H1 (cell line): Measurements from ENCODE around the gene PITPNC1. TPM values are rescaled to one million over a fixed set of nuclear protein-coding genes. Genes with fewer than 3 reads are reported as not detected.

Experiments
- CTCF ChIA-PET: fragments of 300-600 bp; sonication (Branson Sonifier 250); formaldehyde crosslinking; loops from one replicate; lab custom pipeline; 2021; ENCODE audit not compliant: partially characterized antibody; lab: Charles Lee
- POLR2A ChIA-PET: fragments of 300-600 bp; sonication (Branson Sonifier 250); formaldehyde crosslinking; loops from one replicate; lab custom pipeline; 2021; ENCODE audit warnings: inconsistent platforms; ENCODE audit not compliant: partially characterized antibody; lab: Charles Lee
- DNase-seq, 2 experiments: peaks; one replicate each; pipeline versions ENCODE4 v3.0.0 to v3.0.0-alpha.2; 2010 to 2022; ENCODE audit warnings: low spot score in 2 of 2, low read depth in 1 of 2, mixed read lengths in 1 of 2
- FAIRE-seq: peaks from 2 replicates; lab custom pipeline; 2011; peaks lifted over from hg19 to GRCh38; lab: Jason Lieb, UNC
- H2AFZ ChIP-seq: 2 replicates; pipeline ENCODE4 v1.8.1; 2012; ENCODE audit warnings: low read length, inconsistent platforms
- H2AK5ac ChIP-seq: 2 replicates; pipeline ENCODE4 v1.6.1; 2013; ENCODE audit warnings: low read depth, low read length
- H2BK120ac ChIP-seq: replicated peaks from 2 replicates; pipeline ENCODE3; 2013; ENCODE audit warnings: low read depth, low read length, inconsistent platforms
- H2BK12ac ChIP-seq: 2 replicates; pipeline ENCODE4 v1.6.1; 2013; ENCODE audit warnings: low read depth, low read length
- H2BK15ac ChIP-seq: 2 replicates; pipeline ENCODE4 v1.6.1; 2013; ENCODE audit warnings: low read length
- H2BK20ac ChIP-seq: 2 replicates; pipeline ENCODE4 v1.6.1; 2013; ENCODE audit warnings: low read length
- H2BK5ac ChIP-seq: 2 replicates; pipeline ENCODE4 v1.6.1; 2013; ENCODE audit warnings: low read depth, low read length
- H3K14ac ChIP-seq: 2 replicates; pipeline ENCODE4 v1.6.1; 2013; ENCODE audit warnings: inconsistent platforms; ENCODE audit not compliant: insufficient read length
- H3K18ac ChIP-seq: 2 replicates; pipeline ENCODE4 v1.6.1; 2013; ENCODE audit warnings: low read length; ENCODE audit errors: extremely low read depth
- H3K23ac ChIP-seq: 2 replicates; pipeline ENCODE4 v1.6.1; 2013; ENCODE audit warnings: inconsistent platforms; ENCODE audit not compliant: insufficient read length
- H3K23me2 ChIP-seq: 2 replicates; pipeline ENCODE4 v1.6.1; 2013; ENCODE audit warnings: low read depth, low read length
- H3K27ac ChIP-seq: 2 replicates; pipeline ENCODE4 v1.6.1; 2011; ENCODE audit warnings: low read depth, low read length, inconsistent platforms
- H3K27me3 ChIP-seq, 4 experiments: replicated peaks in 1 of 4; 1 replicate in 1 of 4; 2 replicates in 3 of 4; pipeline versions ENCODE4 v1.6.1 to v1.8.1; 2011 to 2013; ENCODE audit warnings: low read length in 3 of 4, mild to moderate bottlenecking in 3 of 4, inconsistent platforms in 2 of 4, mixed read lengths in 2 of 4, moderate library complexity in 1 of 4; ENCODE audit not compliant: control insufficient read depth in 3 of 4, insufficient read depth in 3 of 4; ENCODE audit errors: extremely low read depth in 1 of 4
- H3K36me3 ChIP-seq, 4 experiments: 2 replicates each; pipeline versions ENCODE4 v1.6.1 to v1.8.1; 2011 to 2013; ENCODE audit warnings: mild to moderate bottlenecking in 4 of 4, low read length in 3 of 4, moderate library complexity in 2 of 4, control low read depth in 1 of 4, inconsistent platforms in 1 of 4; ENCODE audit not compliant: insufficient read depth in 4 of 4, control insufficient read depth in 2 of 4
- H3K4ac ChIP-seq: replicated peaks from 2 replicates; pipeline ENCODE3; 2013; ENCODE audit warnings: low read length, low read depth, mixed read lengths, inconsistent platforms; ENCODE audit not compliant: insufficient read length
- H3K4me1 ChIP-seq, 4 experiments: replicated peaks in 1 of 4; 1 replicate in 1 of 4; 2 replicates in 3 of 4; pipeline versions ENCODE4 v1.6.1 to v1.8.1; 2011 to 2013; ENCODE audit warnings: low read length in 3 of 4, inconsistent platforms in 2 of 4, mixed read lengths in 1 of 4; ENCODE audit not compliant: insufficient read depth in 4 of 4, control insufficient read depth in 3 of 4
- H3K4me2 ChIP-seq, 2 experiments: 2 replicates each; pipeline versions ENCODE4 v1.6.1 to v1.8.1; 2011 to 2013; ENCODE audit warnings: low read depth in 2 of 2, low read length in 2 of 2, control low read depth in 1 of 2, inconsistent platforms in 1 of 2, mild to moderate bottlenecking in 1 of 2; ENCODE audit not compliant: insufficient read depth in 1 of 2
- H3K4me3 ChIP-seq, 4 experiments: fragments of 200-600, 300-600 bp in 1 of 4; sonication (generic), shearing (Covaris generic), sonication (Bioruptor Twin) in 1 of 4; 2 replicates each; pipeline versions ENCODE4 v1.5.1 to v1.8.1; 2011 to 2016; ENCODE audit warnings: low read length in 4 of 4, low read depth in 3 of 4, control low read depth in 2 of 4, inconsistent platforms in 2 of 4, mild to moderate bottlenecking in 2 of 4, mixed read lengths in 1 of 4, moderate library complexity in 1 of 4; ENCODE audit not compliant: insufficient read depth in 2 of 4; ENCODE audit errors: extremely low read depth in 1 of 4
- H3K56ac ChIP-seq: replicated peaks from 2 replicates; pipeline ENCODE3; 2013; ENCODE audit warnings: low read depth, mild to moderate bottlenecking, mixed read lengths, low read length, inconsistent platforms; ENCODE audit not compliant: insufficient read length
- H3K79me1 ChIP-seq: 2 replicates; pipeline ENCODE4 v1.6.1; 2013; ENCODE audit warnings: low read depth, low read length, control low read depth
- H3K79me2 ChIP-seq, 2 experiments: 2 replicates each; pipeline versions ENCODE4 v1.6.1 to v1.8.1; 2012 to 2013; ENCODE audit warnings: low read length in 2 of 2, mild to moderate bottlenecking in 2 of 2, inconsistent platforms in 1 of 2; ENCODE audit not compliant: insufficient read depth in 2 of 2, control insufficient read depth in 1 of 2
- H3K9ac ChIP-seq, 4 experiments: replicated peaks in 1 of 4; 1 replicate in 1 of 4; 2 replicates in 3 of 4; pipeline versions ENCODE4 v1.6.1 to v1.8.1; 2011 to 2013; ENCODE audit warnings: low read depth in 3 of 4, low read length in 3 of 4, control low read depth in 2 of 4, mild to moderate bottlenecking in 2 of 4, moderate library complexity in 2 of 4, inconsistent platforms in 1 of 4; ENCODE audit errors: extremely low read depth in 1 of 4
- H3K9me3 ChIP-seq, 2 experiments: 2 replicates each; pipeline versions ENCODE4 v1.6.1 to v1.8.1; 2012 to 2013; ENCODE audit warnings: mild to moderate bottlenecking in 2 of 2, moderate library complexity in 2 of 2, control low read depth in 1 of 2, inconsistent platforms in 1 of 2, low read depth in 1 of 2, low read length in 1 of 2, mixed read lengths in 1 of 2; ENCODE audit not compliant: insufficient read depth in 2 of 2
- H4K20me1 ChIP-seq, 2 experiments: replicated peaks in 1 of 2; 2 replicates each; pipeline versions ENCODE3 to v1.8.1; 2011 to 2013; ENCODE audit warnings: inconsistent platforms in 2 of 2, low read length in 2 of 2, mild to moderate bottlenecking in 1 of 2; ENCODE audit not compliant: insufficient read depth in 2 of 2, control insufficient read depth in 1 of 2
- H4K5ac ChIP-seq: 2 replicates; pipeline ENCODE4 v1.6.1; 2013; ENCODE audit warnings: low read length, low read depth, mixed read lengths, inconsistent platforms; ENCODE audit not compliant: insufficient read length
- H4K8ac ChIP-seq: 2 replicates; pipeline ENCODE4 v1.8.0; 2013; ENCODE audit warnings: mild to moderate bottlenecking, moderate library complexity, low read length, inconsistent platforms; ENCODE audit not compliant: insufficient read depth; ENCODE audit errors: extremely low read depth
- H4K91ac ChIP-seq: replicated peaks from 2 replicates; pipeline ENCODE3; 2013; ENCODE audit warnings: low read length, mixed read lengths, inconsistent platforms; ENCODE audit not compliant: insufficient read length
- BCL11A ChIP-seq, 2 experiments: IDR thresholded peaks; one replicate each; pipeline ENCODE4 v1.6.1; 2011; ENCODE audit warnings: low read depth in 2 of 2, low read length in 2 of 2, mild to moderate bottlenecking in 2 of 2
- CHD2 ChIP-seq: IDR thresholded peaks from 2 replicates; pipeline ENCODE4 v1.6.1; 2012; ENCODE audit warnings: low read length, improper control_type of control experiment
- CREB1 ChIP-seq: IDR thresholded peaks from 2 replicates; pipeline ENCODE4 v1.6.1; 2012; ENCODE audit warnings: inconsistent platforms
- HDAC2 ChIP-seq, 2 experiments: fragments of 300-600 bp in 1 of 2; sonication (generic) in 1 of 2; IDR thresholded peaks; 2 replicates each; pipeline ENCODE4 v1.6.1; 2011 to 2012; ENCODE audit warnings: low read depth in 2 of 2, low read length in 2 of 2, mild to moderate bottlenecking in 2 of 2, moderate library complexity in 2 of 2, borderline replicate concordance in 1 of 2, inconsistent platforms in 1 of 2
- KDM1A ChIP-seq: fragments of 200-600, 300-600 bp; sonication (generic); IDR thresholded peaks from 2 replicates; pipeline ENCODE4 v1.7.1; 2016; ENCODE audit warnings: mild to moderate bottlenecking, low read length, borderline replicate concordance
- NRF1 ChIP-seq: IDR thresholded peaks from 2 replicates; pipeline ENCODE4 v1.6.1; 2011; ENCODE audit warnings: mild to moderate bottlenecking, low read depth, low read length, improper control_type of control experiment
- POLR2A ChIP-seq, 2 experiments: IDR thresholded peaks; 1 replicate in 1 of 2; 2 replicates in 1 of 2; pipeline ENCODE4 v1.6.1; 2011; ENCODE audit warnings: low read depth in 2 of 2, low read length in 2 of 2, mild to moderate bottlenecking in 2 of 2; ENCODE audit errors: control extremely low read depth in 1 of 2
- POU5F1 ChIP-seq: IDR thresholded peaks from 2 replicates; pipeline ENCODE4 v1.6.1; 2011; ENCODE audit warnings: low read depth, mild to moderate bottlenecking, low read length, moderate library complexity
- RBBP5 ChIP-seq: IDR thresholded peaks from 2 replicates; pipeline ENCODE4 v1.7.1; 2012; ENCODE audit warnings: low read depth, mild to moderate bottlenecking, inconsistent platforms, low read length, moderate library complexity, borderline replicate concordance
- RNF2 ChIP-seq: fragments of 200-900, 300-1000 bp; sonication (generic); IDR thresholded peaks from 2 replicates; pipeline ENCODE4 v1.7.1; 2016; ENCODE audit warnings: borderline replicate concordance, low read depth, mild to moderate bottlenecking, antibody characterized with exemption, low read length; ENCODE audit not compliant: poor library complexity, severe bottlenecking; ENCODE audit errors: missing control alignments
- RXRA ChIP-seq: IDR thresholded peaks from 2 replicates; pipeline ENCODE4 v1.6.1; 2011; ENCODE audit warnings: low read depth, mild to moderate bottlenecking, low read length, moderate library complexity; ENCODE audit not compliant: insufficient read depth
- SIRT6 ChIP-seq: IDR thresholded peaks from one replicate; pipeline ENCODE4 v1.7.1; 2012; ENCODE audit warnings: low read length, inconsistent platforms
- SIX5 ChIP-seq: IDR thresholded peaks from 2 replicates; pipeline ENCODE4 v1.6.1; 2011; ENCODE audit warnings: mild to moderate bottlenecking, low read depth, low read length
- TEAD4 ChIP-seq: IDR thresholded peaks from 2 replicates; pipeline ENCODE4 v1.6.1; 2012; ENCODE audit warnings: low read depth, low read length, inconsistent platforms, mixed read lengths
- YY1 ChIP-seq: IDR thresholded peaks from 2 replicates; pipeline ENCODE4 v1.6.1; 2011; ENCODE audit warnings: low read depth, mild to moderate bottlenecking, low read length
- WGBS, 2 experiments: shearing (Covaris generic) in 1 of 2; methylation state at CpG; one replicate each; pipeline versions ENCODE4 v1.1.6 to v1.1.7; 2013 to 2015; ENCODE audit warnings: low lambda C conversion rate in 2 of 2, mixed read lengths in 2 of 2, inconsistent platforms in 1 of 2, low coverage in 1 of 2, missing lambda C conversion rate in 1 of 2; ENCODE audit not compliant: insufficient replicate concordance in 2 of 2, insufficient coverage in 1 of 2, insufficient read length in 1 of 2; ENCODE audit errors: extremely low coverage in 1 of 2, missing lambda C conversion rate in 1 of 2; 5-methylcytosine and 5-hydroxymethylcytosine counted together
- polyA plus RNA-seq, 7 experiments: library from polyadenylated mRNA; depleted of rRNA in 3 of 7; stranded (reverse) in 5 of 7; unstranded in 2 of 7; fragments of >200 nt in 5 of 7; fragments of 200-250 nt in 2 of 7; gene quantifications; 1 replicate in 5 of 7; 2 replicates in 1 of 7; 4 replicates in 1 of 7; pipeline versions ENCODE4 v1.2.1 to v1.2.3, GENCODE V29; 2011 to 2013; ENCODE audit warnings: missing spikeins in 2 of 7, mixed read lengths in 2 of 7
- total RNA-seq: library from RNA; stranded (reverse); fragmentation: NEBNext Ultra II Directional; extraction: Animal tissue kit (Norgen Biotek cat#: 25700); gene quantifications from 2 replicates; pipeline ENCODE4 v1.2.1, GENCODE V29; 2021

Gene PITPNC1
- total and polyA plus RNA-seq, 2 of the 8 experiments (the other 6 are each of a cell fraction or from before 2014, with no cell fraction given) = 17.6 to 54.7 TPM

GRCh38 chr17:67511804-67512203, 134.7 kb downstream of the PITPNC1 start:
- Histone ChIP-seq H2BK20ac (no peak overlapping the region), H2AFZ (no peak overlapping the region), H2BK12ac (no peak overlapping the region), H3K27me3 (no peaks in the 10 kb centered on the region), H4K8ac (no peak overlapping the region), H3K4me3 (no peak overlapping the region), H3K79me1 (no peaks in the 10 kb centered on the region), H3K14ac (no peak overlapping the region), H3K23me2 (no peaks in the 10 kb centered on the region), H3K4me1 (peaks cover 0 to 3% (median 1%) of the 10 kb centered on the region in 4 experiments; a peak in 4 of 7 replicates), H2AK5ac (no peak overlapping the region), H3K36me3 (no peaks in the 10 kb centered on the region), H3K18ac (no peak overlapping the region), H4K20me1 (peaks cover 0 to 2% of the 10 kb centered on the region in 2 experiments), H3K9ac (no peak overlapping the region), H3K4ac (no peak overlapping the region), H3K56ac (no peak overlapping the region), H2BK120ac (no peak overlapping the region), H3K4me2 (peak overlapping the region in 1 of 2 experiments; percentile 25; a peak in 1 of 4 replicates), H2BK15ac (no peak overlapping the region), H3K79me2 (peaks cover 0 to 48% of the 10 kb centered on the region in 2 experiments; a peak in 2 of 4 replicates), H3K9me3 (peaks cover 0 to 3% of the 10 kb centered on the region in 2 experiments; a peak in 1 of 4 replicates), H2BK5ac (no peak overlapping the region), H4K91ac (no peak overlapping the region), H3K23ac (no peak overlapping the region), H3K27ac (no peak overlapping the region), H4K5ac (no peak overlapping the region)
- CTCF ChIA-PET = interaction anchor here (0.7 to 3.1 kb wide), 15 partner anchors 9 to 137 kb away, joined by 3 to 21 read pairs (median 4); no protein-coding TSS in a partner anchor
- FAIRE-seq (no peak), DNase-seq (no peak)
- TF ChIP-seq CREB1 = no peak
- no peak for TF ChIP-seq SIX5
- no peak for TF ChIP-seq HDAC2 (IDR thresholded peaks at IDR 0.05; ENCODE audit: borderline replicate concordance in 1 of 2, low read depth in 2 of 2, low read length in 2 of 2)
- no peak for TF ChIP-seq POLR2A (IDR thresholded peaks at IDR 0.05; ENCODE audit: control extremely low read depth in 1 of 2, low read depth in 2 of 2, low read length in 2 of 2)
- TF ChIP-seq RNF2 = no peak
- no peak for TF ChIP-seq TEAD4
- no peak for TF ChIP-seq CHD2
- no peak for TF ChIP-seq POU5F1
- no peak for TF ChIP-seq NRF1
- TF ChIP-seq SIRT6 = no peak
- TF ChIP-seq YY1 = no peak
- no peak for TF ChIP-seq RBBP5
- no peak for TF ChIP-seq RXRA
- no peak for TF ChIP-seq KDM1A
- no peak for TF ChIP-seq BCL11A (IDR thresholded peaks at IDR 0.05; ENCODE audit: low read depth in 2 of 2, low read length in 2 of 2)
- POLR2A ChIA-PET = no interaction called here
- 90% methylated on average over 2 of the region's 2 CpGs; no CpG with 5 or more reads in 1 of the 2 experiments for WGBS, 2 experiments
